CD1c-positive myeloid dendritic cell (primary cell): ENCODE measurements around the gene MYOM1.
A peak's percentile ranks its signal among the peaks of the same experiment; 100 is the strongest.

Experiments used
- DNase-seq: peaks from one replicate; pipeline ENCODE4 v3.0.0-alpha.2; 2016; ENCODE audit errors: extremely low spot score

The MYOM1 gene

GRCh38 chr18:3219631-3220335, at the start of gene MYOM1:
MYOM1 (minus strand) TSS chr18:3219968; CDS start chr18:3215223, 4,745 bp downstream.
- no peak for DNase-seq

GRCh38 chr18:3269241-3269913, 49.6 kb upstream of the MYOM1 start:
- DNase-seq: peak; percentile 44

GRCh38 chr18:3268306-3268705, 48.5 kb upstream of the MYOM1 start:
- no peak for DNase-seq

GRCh38 chr18:3266062-3266608, 46.4 kb upstream of the MYOM1 start:
- DNase-seq: no peak

GRCh38 chr18:3265564-3266033, 45.8 kb upstream of the MYOM1 start:
- no peak for DNase-seq

- DNase-seq: no peak
These were observed 44.6 kb upstream of the MYOM1 start for GRCh38 chr18:3264362-3264761.

- DNase-seq: no peak
These were observed 43.4 kb upstream of the MYOM1 start for GRCh38 chr18:3263132-3263700.

- DNase-seq: peak; percentile 35
These were observed 42.7 kb upstream of the MYOM1 start for GRCh38 chr18:3262234-3263131.

- DNase-seq: peak; percentile 89
These were observed 41.8 kb upstream of the MYOM1 start, which contains the start of gene MYL12B for GRCh38 chr18:3261373-3262233. MYL12B (plus strand) TSS chr18:3262133; CDS start chr18:3272899, 10,766 bp downstream.

GRCh38 chr18:3260995-3261372, 41.2 kb upstream of the MYOM1 start:
- DNase-seq: no peak

GRCh38 chr18:3257627-3258120, 37.9 kb upstream of the MYOM1 start:
- no peak for DNase-seq

- peak; percentile 52 for DNase-seq
These were observed 37.2 kb upstream of the MYOM1 start for GRCh38 chr18:3256693-3257626.

- DNase-seq: peak; percentile 53
These were observed 35.9 kb upstream of the MYOM1 start for GRCh38 chr18:3255611-3256165.

- no peak for DNase-seq
These were observed 35.0 kb upstream of the MYOM1 start for GRCh38 chr18:3254725-3255124.

GRCh38 chr18:3252843-3253242, 33.1 kb upstream of the MYOM1 start:
- DNase-seq: no peak

- DNase-seq: no peak
These were observed 32.2 kb upstream of the MYOM1 start for GRCh38 chr18:3251963-3252277.

GRCh38 chr18:3251249-3251962, 31.6 kb upstream of the MYOM1 start:
- no peak for DNase-seq
